Stimulated activated effector memory CD8-positive, alpha-beta T cell treated with anti-CD3 and anti-CD28 coated beads, Interleukin-12 subunit alpha, Interleukin-12 subunit beta, amount 100 ng/mL, for 72 hours (primary cell): Measurements from ENCODE around the gene SERPIND1.
"Not testable (repeated sequence)": the region's sequence is repeated elsewhere in the genome, so short reads cannot be mapped to it uniquely, and the experiment has no call there.

ENCODE experiments used
- ATAC-seq: fragments of 150-1000 bp; cut with Tn5 transposase; 2 replicates; pipeline ENCODE4 v1.10.0; 2021
- DNase-seq, 2 donors: peaks; one replicate each; pipeline ENCODE4 v3.0.0; 2021 to 2022; ENCODE audit warnings: low spot score in 2 of 2
- H3K27ac Mint-ChIP-seq: one replicate; pipeline ENCODE4 v1.8.0; 2022; ENCODE audit warnings: mild to moderate bottlenecking, mixed read lengths
- H3K36me3 Mint-ChIP-seq: one replicate; pipeline ENCODE4 v1.8.0; 2022; ENCODE audit warnings: mild to moderate bottlenecking, mixed read lengths
- H3K4me1 Mint-ChIP-seq: one replicate; pipeline ENCODE4 v1.8.0; 2022; ENCODE audit warnings: mixed read lengths
- H3K4me3 Mint-ChIP-seq: one replicate; pipeline ENCODE4 v1.8.0; 2022; ENCODE audit warnings: mild to moderate bottlenecking, mixed read lengths
- H3K9me3 Mint-ChIP-seq: one replicate; pipeline ENCODE4 v1.8.0; 2022; ENCODE audit warnings: mixed read lengths

The SERPIND1 gene

GRCh38 chr22:20758688-20759087, 15.2 kb upstream of the SERPIND1 start:
- no peaks in the 10 kb centered on the region for H3K9me3 Mint-ChIP-seq
- H3K4me3 Mint-ChIP-seq = no peak overlapping the region
- no peak overlapping the region for H3K27ac Mint-ChIP-seq
- H3K36me3 Mint-ChIP-seq = peaks cover 85% of the 10 kb centered on the region
- H3K4me1 Mint-ChIP-seq = no peaks in the 10 kb centered on the region
- ATAC-seq (no peak), DNase-seq (no peak)

GRCh38 chr22:20760084-20760483, 13.8 kb upstream of the SERPIND1 start:
- ATAC-seq (no peak), DNase-seq (no peak)
- Mint-ChIP-seq H3K4me3 (no peak overlapping the region), H3K36me3 (peaks cover 91% of the 10 kb centered on the region), H3K4me1 (no peaks in the 10 kb centered on the region), H3K27ac (no peak overlapping the region), H3K9me3 (no peaks in the 10 kb centered on the region)

GRCh38 chr22:20761536-20761935, 12.4 kb upstream of the SERPIND1 start:
- DNase-seq (no peak), ATAC-seq (no peak)
- Mint-ChIP-seq H3K4me3 (no peak overlapping the region), H3K36me3 (peaks cover 86% of the 10 kb centered on the region), H3K4me1 (no peaks in the 10 kb centered on the region), H3K27ac (no peak overlapping the region), H3K9me3 (no peaks in the 10 kb centered on the region)

- Mint-ChIP-seq H3K4me1 (no peaks in the 10 kb centered on the region), H3K4me3 (no peak overlapping the region), H3K9me3 (no peaks in the 10 kb centered on the region), H3K27ac (no peak overlapping the region), H3K36me3 (peaks cover 83% of the 10 kb centered on the region)
- ATAC-seq = no peak
- DNase-seq = no peak
Observed at GRCh38 chr22:20762233-20762796, 11.6 kb upstream of the SERPIND1 start.

GRCh38 chr22:20763630-20764470, 10.1 kb upstream of the SERPIND1 start:
- DNase-seq (no peak), ATAC-seq (no peak)
- H3K4me3 Mint-ChIP-seq = no peak overlapping the region
- peaks cover 7% of the 10 kb centered on the region for H3K4me1 Mint-ChIP-seq
- H3K36me3 Mint-ChIP-seq = peaks cover 68% of the 10 kb centered on the region
- H3K27ac Mint-ChIP-seq = peak overlapping the region; percentile 10
- H3K9me3 Mint-ChIP-seq = no peaks in the 10 kb centered on the region

- Mint-ChIP-seq H3K9me3 (no peaks in the 10 kb centered on the region), H3K4me3 (no peak overlapping the region), H3K27ac (peak overlapping the region; percentile 10), H3K4me1 (peaks cover 12% of the 10 kb centered on the region), H3K36me3 (peaks cover 66% of the 10 kb centered on the region)
- DNase-seq (no peak), ATAC-seq (no peak)
Observed at GRCh38 chr22:20764471-20764720, 9.5 kb upstream of the SERPIND1 start.

- DNase-seq = no peak
- H3K4me3 Mint-ChIP-seq = no peak overlapping the region
- no peak for ATAC-seq
- no peak overlapping the region for H3K27ac Mint-ChIP-seq
- peaks cover 12% of the 10 kb centered on the region for H3K4me1 Mint-ChIP-seq
- H3K9me3 Mint-ChIP-seq = no peaks in the 10 kb centered on the region
- peaks cover 66% of the 10 kb centered on the region for H3K36me3 Mint-ChIP-seq
Observed at GRCh38 chr22:20764729-20765128, 9.2 kb upstream of the SERPIND1 start.

GRCh38 chr22:20765938-20766337, 8.0 kb upstream of the SERPIND1 start:
- H3K4me1 Mint-ChIP-seq = peaks cover 12% of the 10 kb centered on the region
- peaks cover 63% of the 10 kb centered on the region for H3K36me3 Mint-ChIP-seq
- H3K9me3 Mint-ChIP-seq = no peaks in the 10 kb centered on the region
- H3K4me3 Mint-ChIP-seq = no peak overlapping the region
- H3K27ac Mint-ChIP-seq = peak overlapping the region; percentile 50
- DNase-seq = no peak
- no peak for ATAC-seq

- ATAC-seq = no peak
- peaks cover 61% of the 10 kb centered on the region for H3K36me3 Mint-ChIP-seq
- no peak overlapping the region for H3K4me3 Mint-ChIP-seq
- no peak for DNase-seq
- H3K27ac Mint-ChIP-seq = no peak overlapping the region
- no peaks in the 10 kb centered on the region for H3K9me3 Mint-ChIP-seq
- H3K4me1 Mint-ChIP-seq = peaks cover 12% of the 10 kb centered on the region
Observed at GRCh38 chr22:20766530-20766929, 7.4 kb upstream of the SERPIND1 start.

- not testable (repeated sequence) for ATAC-seq, DNase-seq
Observed at GRCh38 chr22:20769496-20769826, 4.5 kb upstream of the SERPIND1 start.

GRCh38 chr22:20771918-20772625, 1.8 kb upstream of the SERPIND1 start:
- Mint-ChIP-seq H3K4me3 (no peak overlapping the region), H3K36me3 (peaks cover 32% of the 10 kb centered on the region), H3K27ac (no peak overlapping the region), H3K9me3 (no peaks in the 10 kb centered on the region), H3K4me1 (peaks cover 12% of the 10 kb centered on the region)
- ATAC-seq = no peak
- DNase-seq = no peak

More at GRCh38 chr22:20769496-20769826, 4.5 kb upstream of the SERPIND1 start:
- Mint-ChIP-seq H3K36me3 (peaks cover 42% of the 10 kb centered on the region), H3K4me1 (peaks cover 12% of the 10 kb centered on the region), H3K27ac (peak overlapping the region; percentile 81)
- not testable (repeated sequence) for H3K9me3 Mint-ChIP-seq, H3K4me3 Mint-ChIP-seq

GRCh38 chr22:20774882-20775281, 969 bp downstream of the SERPIND1 start:
- ATAC-seq = no peak
- H3K36me3 Mint-ChIP-seq = peaks cover 49% of the 10 kb centered on the region
- no peak for DNase-seq
- peaks cover 4% of the 10 kb centered on the region for H3K4me1 Mint-ChIP-seq
- H3K4me3 Mint-ChIP-seq = no peak overlapping the region
- H3K9me3 Mint-ChIP-seq = no peaks in the 10 kb centered on the region
- H3K27ac Mint-ChIP-seq = no peak overlapping the region

GRCh38 chr22:20775342-20775895, 1.5 kb downstream of the SERPIND1 start:
- Mint-ChIP-seq H3K9me3 (no peaks in the 10 kb centered on the region), H3K4me3 (no peak overlapping the region), H3K36me3 (peaks cover 43% of the 10 kb centered on the region), H3K27ac (peak overlapping the region; percentile 16), H3K4me1 (peaks cover 4% of the 10 kb centered on the region)
- DNase-seq (no peak), ATAC-seq (no peak)

- no peak overlapping the region for H3K27ac Mint-ChIP-seq
- H3K36me3 Mint-ChIP-seq = peaks cover 44% of the 10 kb centered on the region
- H3K9me3 Mint-ChIP-seq = no peaks in the 10 kb centered on the region
- ATAC-seq = no peak
- H3K4me1 Mint-ChIP-seq = peaks cover 12% of the 10 kb centered on the region
- no peak for DNase-seq
- H3K4me3 Mint-ChIP-seq = no peak overlapping the region
Observed at GRCh38 chr22:20776624-20777405, 2.9 kb downstream of the SERPIND1 start.
